ENCODE data around the gene PDGFC. TPM values are rescaled to one million over a fixed set of nuclear protein-coding genes. Genes with fewer than 3 reads are reported as not detected.

PDGFC gene
- total RNA-seq, 2 experiments from 2014 or later = not detected

GRCh38 chr4:156781852-156782251 lies 189.7 kb downstream of the PDGFC start:
- TF ChIP-seq CTCF (conservative IDR thresholded peaks at IDR 0.05; ENCODE audit: low read length) = no peak
- no peak for TF ChIP-seq EZH2phosphoT487 (IDR thresholded peaks at IDR 0.05; ENCODE audit: borderline replicate concordance, low read depth, low read length)

GRCh38 chr4:156779774-156780173 lies 191.8 kb downstream of the PDGFC start:
- CTCF ChIA-PET (ENCODE audit: unreplicated experiment) = no interaction called here
- Histone ChIP-seq H3K4me2 (ENCODE audit: low read length) (no peak overlapping the region), H3K79me2 (ENCODE audit: insufficient read depth, low read depth, low read length) (no peaks in the 10 kb centered on the region)

More at GRCh38 chr4:156781852-156782251, 189.7 kb downstream of the PDGFC start:
- Histone ChIP-seq H3K79me2 (ENCODE audit: insufficient read depth, low read depth, low read length) (no peaks in the 10 kb centered on the region), H3K4me1 (ENCODE audit: insufficient read depth, low read length, poor library complexity, severe bottlenecking) (no peaks in the 10 kb centered on the region), H3K9me2 (ENCODE audit: insufficient read depth, low read length) (no peaks in the 10 kb centered on the region), H3K9me3 (ENCODE audit: low read length) (no peaks in the 10 kb centered on the region), H3K27ac (ENCODE audit: low read depth, low read length, poor library complexity, severe bottlenecking) (no peak overlapping the region), H4K20me1 (ENCODE audit: insufficient read depth, low read length) (no peaks in the 10 kb centered on the region), H3K4me2 (ENCODE audit: low read length) (no peak overlapping the region), H3K4me3 (ENCODE audit: low read depth, low read length, poor library complexity, severe bottlenecking) (no peak overlapping the region), H3K36me3 (ENCODE audit: insufficient read depth, low read length) (no peaks in the 10 kb centered on the region), H2AFZ (ENCODE audit: low read length) (no peak overlapping the region)
- POLR2A ChIA-PET = interaction anchor here (0.6 to 1.1 kb wide), 2 partner anchors 12 to 19 kb away, joined by 3 read pairs; no protein-coding TSS in a partner anchor
- CTCF ChIA-PET (ENCODE audit: unreplicated experiment) = no interaction called here
- no peak for DNase-seq (ENCODE audit: low spot score)
- intact Hi-C loops (cut with micrococcal nuclease; ENCODE audit: unreplicated experiment) = no loop called here
- no TSS peak for BruUV-seq (replicated peaks)

More at GRCh38 chr4:156779774-156780173, 191.8 kb downstream of the PDGFC start:
- TF ChIP-seq CTCF (conservative IDR thresholded peaks at IDR 0.05; ENCODE audit: low read length) = no peak
- no peak for TF ChIP-seq EZH2phosphoT487 (IDR thresholded peaks at IDR 0.05; ENCODE audit: borderline replicate concordance, low read depth, low read length)
- intact Hi-C loops (cut with micrococcal nuclease; ENCODE audit: unreplicated experiment) = no loop called here
- Histone ChIP-seq H3K9me3 (ENCODE audit: low read length) (no peaks in the 10 kb centered on the region), H3K36me3 (ENCODE audit: insufficient read depth, low read length) (no peaks in the 10 kb centered on the region), H2AFZ (ENCODE audit: low read length) (no peak overlapping the region), H3K27ac (ENCODE audit: low read depth, low read length, poor library complexity, severe bottlenecking) (no peak overlapping the region), H3K4me3 (ENCODE audit: low read depth, low read length, poor library complexity, severe bottlenecking) (no peak overlapping the region), H3K4me1 (ENCODE audit: insufficient read depth, low read length, poor library complexity, severe bottlenecking) (no peaks in the 10 kb centered on the region), H4K20me1 (ENCODE audit: insufficient read depth, low read length) (no peaks in the 10 kb centered on the region), H3K9me2 (ENCODE audit: insufficient read depth, low read length) (no peaks in the 10 kb centered on the region)
- no peak for DNase-seq (ENCODE audit: low spot score)
- no TSS peak for BruUV-seq (replicated peaks)
- POLR2A ChIA-PET = interaction anchor here (0.6 kb wide), 1 partner anchor 147 kb away, joined by 4 read pairs; no protein-coding TSS in a partner anchor

Data from OCI-LY7 (cell line).